ENCODE data around the gene BBIP1.

BBIP1 gene, protein sequence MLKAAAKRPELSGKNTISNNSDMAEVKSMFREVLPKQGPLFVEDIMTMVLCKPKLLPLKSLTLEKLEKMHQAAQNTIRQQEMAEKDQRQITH
- 18.1 to 31.8 (median 23.8) reads per million in 4 donors for total RNA-seq

DNA sequence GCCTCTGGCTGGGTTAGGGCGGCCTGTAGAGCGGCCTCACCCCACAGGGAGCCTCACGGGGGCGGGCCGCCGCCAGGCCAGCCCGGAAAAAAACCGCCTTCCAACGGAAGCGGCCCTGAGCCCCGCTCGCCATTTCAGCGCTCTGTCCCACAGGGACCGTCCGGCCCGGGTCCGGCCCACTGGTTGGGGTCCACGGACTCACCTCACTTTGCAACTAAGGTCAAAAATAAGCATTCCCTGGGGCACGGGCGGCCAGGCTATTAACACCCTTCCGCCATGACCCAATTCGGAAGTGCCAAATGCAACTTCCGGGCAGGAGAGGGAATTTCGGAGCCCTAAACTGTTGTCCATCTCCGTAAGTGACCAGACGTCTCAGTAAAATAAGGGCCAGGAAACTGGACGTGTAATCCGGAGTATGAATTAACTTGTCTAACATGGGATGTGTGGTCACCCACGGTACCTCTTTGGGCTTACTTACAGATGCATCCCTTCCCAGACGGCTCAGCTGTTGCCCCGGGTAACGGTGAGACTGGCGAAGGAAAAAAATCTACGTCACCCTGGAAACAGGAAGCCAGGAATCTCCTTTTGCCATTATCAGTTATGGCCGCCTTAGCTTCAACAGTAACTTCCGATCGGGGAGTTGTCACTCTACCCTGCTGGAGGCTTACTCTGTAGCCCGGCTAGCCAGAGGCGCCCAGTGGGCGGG lies at the start of gene BBIP1:
Gene BBIP1, minus strand, starts transcription at position 538 of the 706 bp plus-strand sequence. CDS start 1,023 bp downstream, outside the sequence.
- no peak for DNase-seq

- no peak for DNase-seq
These were observed 48.7 kb upstream of the BBIP1 start for GRCh38 chr10:110967645-110968044.

- no peak for DNase-seq
These were observed 48.1 kb upstream of the BBIP1 start for GRCh38 chr10:110967009-110967630.

- no peak for DNase-seq
These were observed 47.2 kb upstream of the BBIP1 start for GRCh38 chr10:110966146-110966545.

DNA sequence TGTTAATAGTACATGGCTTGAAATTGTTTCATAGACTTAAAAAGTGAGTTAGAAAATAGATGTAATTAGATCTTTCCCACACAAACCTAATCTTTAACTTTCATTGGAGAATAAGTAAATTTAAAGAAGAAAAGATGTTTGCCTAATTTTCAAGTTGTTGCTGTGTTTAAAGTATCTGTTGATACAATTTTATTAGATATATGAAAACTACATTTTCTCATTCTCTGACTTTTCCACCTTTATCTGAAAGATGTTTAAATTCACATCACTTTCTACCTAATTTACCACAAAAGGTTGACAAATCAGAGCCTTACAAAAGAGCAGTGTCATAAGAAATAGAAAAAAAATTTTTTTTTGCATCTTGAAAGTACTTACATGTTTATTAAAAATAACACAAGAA lies 46.2 kb upstream of the BBIP1 start:
- DNase-seq: no peak

DNA sequence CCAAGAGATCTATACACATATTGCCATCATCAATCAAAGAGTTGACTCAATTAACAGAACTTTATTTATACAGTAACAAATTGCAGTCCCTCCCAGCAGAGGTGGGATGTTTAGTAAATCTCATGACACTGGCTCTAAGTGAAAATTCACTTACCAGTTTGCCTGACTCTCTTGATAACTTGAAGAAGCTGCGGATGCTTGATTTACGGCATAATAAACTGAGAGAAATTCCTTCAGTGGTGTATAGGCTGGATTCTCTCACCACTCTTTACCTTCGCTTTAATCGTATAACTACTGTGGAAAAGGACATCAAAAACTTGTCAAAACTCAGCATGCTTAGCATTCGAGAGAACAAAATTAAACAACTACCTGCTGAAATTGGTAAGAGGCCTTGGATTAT lies 45.7 kb upstream of the BBIP1 start:
- no peak for DNase-seq

DNA sequence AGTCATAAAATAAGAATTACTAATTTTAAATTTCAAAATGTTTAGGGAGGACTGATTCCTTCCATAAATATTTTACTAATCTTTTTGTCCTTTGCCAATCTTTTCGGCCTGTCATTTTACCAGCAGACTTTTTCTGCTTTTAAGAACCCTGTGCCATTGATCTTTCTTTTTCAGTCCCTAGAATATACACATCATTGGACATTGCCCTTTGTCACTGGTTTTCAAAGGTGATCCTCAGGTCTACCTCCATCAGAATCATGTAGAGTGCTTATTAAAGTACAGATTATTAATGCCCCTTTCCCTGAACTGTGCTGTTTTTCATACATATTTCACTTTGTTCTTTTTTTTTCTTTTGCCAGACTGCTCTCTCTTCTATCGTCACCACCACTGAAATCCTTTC lies 44.2 kb upstream of the BBIP1 start:
- no peak for DNase-seq

DNA sequence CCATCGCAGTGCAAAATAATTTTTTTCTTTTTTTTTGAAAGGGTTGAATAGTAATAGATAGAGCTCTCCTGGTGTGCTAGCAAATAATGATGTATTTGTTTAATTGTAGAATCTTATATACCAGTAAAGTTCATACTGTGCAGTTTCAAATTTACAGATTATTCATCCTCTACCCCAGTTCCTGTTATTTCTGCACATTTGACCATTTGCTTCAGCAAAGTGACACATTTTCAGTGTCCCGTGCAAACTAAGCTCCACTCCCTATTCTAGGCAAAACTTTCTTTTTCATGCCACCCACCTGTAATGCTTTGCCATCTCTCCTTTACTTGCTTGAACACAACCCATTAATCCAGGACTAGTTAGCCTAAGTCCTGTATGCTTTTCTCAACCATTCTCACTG lies 43.5 kb upstream of the BBIP1 start:
- no peak for DNase-seq

- DNase-seq: no peak
These were observed 41.3 kb upstream of the BBIP1 start for GRCh38 chr10:110960333-110960712.

DNA sequence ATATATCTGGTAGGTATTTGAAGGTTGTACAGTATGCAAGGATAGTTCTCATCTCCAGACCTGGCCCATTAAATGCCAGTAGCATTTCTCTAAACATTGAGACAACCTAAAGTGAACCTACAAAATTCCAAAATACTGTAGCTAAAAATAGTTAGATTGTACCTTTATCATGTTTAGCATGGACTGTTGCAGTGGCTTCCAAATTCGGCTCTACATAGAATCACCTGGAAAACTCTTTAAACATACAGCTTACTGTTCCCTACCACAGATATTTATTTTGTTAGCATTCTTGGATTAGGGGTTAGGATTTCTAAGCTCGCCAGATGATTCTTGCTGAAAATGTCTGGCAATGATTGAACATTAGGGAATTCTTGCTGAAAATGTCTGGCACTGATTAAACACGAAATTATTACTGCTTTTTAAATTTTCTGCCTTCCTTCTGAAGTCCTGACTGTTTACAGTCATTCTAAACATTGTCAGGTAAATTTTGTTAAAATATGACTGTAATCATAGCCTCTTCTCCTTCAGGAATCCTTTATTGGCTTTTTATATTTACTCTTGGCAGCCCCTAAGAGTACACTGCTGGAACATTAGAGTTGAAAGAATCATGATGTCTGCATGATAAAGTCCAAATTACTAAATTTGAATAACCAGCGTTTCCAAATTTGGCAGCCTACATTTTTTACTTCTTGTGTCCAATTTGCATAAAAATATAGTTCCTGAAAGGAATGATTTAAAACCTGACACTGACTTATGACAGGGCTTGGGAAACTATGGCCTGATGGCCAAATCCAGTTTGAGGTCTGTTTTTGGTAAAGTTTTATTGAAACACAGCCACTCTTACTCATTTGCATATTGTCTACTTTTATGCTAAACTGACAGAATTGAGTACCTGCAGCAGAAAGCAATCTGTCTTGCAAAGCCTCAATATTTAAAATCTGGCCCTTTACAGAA lies 40.7 kb upstream of the BBIP1 start:
- DNase-seq: no peak

DNA sequence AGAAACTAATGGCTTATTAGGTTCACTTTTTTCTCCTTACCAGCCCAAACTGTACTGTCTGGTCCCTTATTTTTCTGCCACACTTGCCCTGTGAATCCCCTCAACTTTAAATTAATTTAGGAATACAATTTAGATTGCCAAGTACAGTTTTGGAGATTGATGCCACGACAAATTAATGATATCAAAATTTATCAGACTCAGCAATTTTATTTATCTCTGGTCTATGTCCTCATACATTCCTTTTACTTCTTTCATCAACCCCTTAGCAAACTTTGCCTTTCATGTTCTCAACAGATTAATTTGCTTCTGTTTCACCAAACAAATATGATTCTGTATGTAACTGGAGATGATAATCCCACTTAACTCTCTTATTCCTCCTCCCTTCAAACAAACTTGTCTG lies 38.6 kb upstream of the BBIP1 start:
- no peak for DNase-seq

DNA sequence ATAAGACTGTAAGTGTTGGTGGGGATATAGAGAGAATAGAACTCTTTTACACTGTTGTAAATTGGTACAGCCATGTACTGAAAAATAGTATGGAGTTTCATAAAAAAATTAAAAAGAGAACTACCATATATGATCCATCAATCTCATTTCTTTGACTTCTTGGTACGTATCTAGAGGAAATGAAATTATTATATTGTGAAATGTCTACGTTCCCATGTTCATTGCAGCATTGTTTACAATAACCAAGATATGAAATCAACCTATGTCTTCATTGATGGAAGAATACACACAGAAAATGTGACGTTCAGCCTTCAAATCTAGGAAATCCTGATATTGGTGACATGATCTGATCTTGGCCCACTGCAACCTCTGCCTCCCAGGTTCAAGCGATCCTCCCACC lies 32.4 kb upstream of the BBIP1 start:
- DNase-seq: no peak

GRCh38 chr10:110947061-110947595 lies 28.1 kb upstream of the BBIP1 start:
- no peak for DNase-seq

- DNase-seq: no peak
These were observed 27.5 kb upstream of the BBIP1 start for GRCh38 chr10:110946496-110946895.

DNA sequence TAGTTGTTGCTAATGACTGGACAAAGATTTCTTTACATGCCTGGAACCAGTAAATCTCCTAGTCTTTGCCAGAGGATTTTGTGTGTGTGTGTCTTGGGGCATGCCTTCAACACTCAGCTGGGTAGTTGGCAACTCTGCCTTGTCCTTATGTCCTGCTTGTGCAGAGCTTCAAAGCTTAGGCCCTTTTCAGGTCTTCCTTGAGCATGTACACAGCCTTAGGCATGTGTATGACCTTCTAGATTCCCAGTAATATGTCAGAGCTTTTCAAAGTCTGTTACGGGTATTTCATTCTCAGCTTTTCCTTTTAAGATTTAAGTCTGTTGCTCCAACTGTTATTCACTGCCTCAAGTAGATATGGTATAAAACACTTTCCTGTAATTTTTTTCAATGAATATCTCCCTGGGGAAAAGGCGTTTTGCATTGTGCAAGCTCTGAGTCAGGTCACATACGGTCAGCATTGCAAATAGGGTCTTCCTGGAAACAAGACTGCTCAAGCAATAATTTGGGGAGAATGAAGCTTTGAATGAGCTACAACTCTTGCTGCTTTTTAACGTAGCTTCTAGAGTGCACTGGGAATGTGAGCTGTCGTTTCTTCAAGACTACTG lies 25.9 kb upstream of the BBIP1 start:
- no peak for DNase-seq

GRCh38 chr10:110939419-110939818 lies 20.4 kb upstream of the BBIP1 start:
- no peak for DNase-seq

GRCh38 chr10:110936757-110937156 lies 17.8 kb upstream of the BBIP1 start:
- DNase-seq: no peak

DNA sequence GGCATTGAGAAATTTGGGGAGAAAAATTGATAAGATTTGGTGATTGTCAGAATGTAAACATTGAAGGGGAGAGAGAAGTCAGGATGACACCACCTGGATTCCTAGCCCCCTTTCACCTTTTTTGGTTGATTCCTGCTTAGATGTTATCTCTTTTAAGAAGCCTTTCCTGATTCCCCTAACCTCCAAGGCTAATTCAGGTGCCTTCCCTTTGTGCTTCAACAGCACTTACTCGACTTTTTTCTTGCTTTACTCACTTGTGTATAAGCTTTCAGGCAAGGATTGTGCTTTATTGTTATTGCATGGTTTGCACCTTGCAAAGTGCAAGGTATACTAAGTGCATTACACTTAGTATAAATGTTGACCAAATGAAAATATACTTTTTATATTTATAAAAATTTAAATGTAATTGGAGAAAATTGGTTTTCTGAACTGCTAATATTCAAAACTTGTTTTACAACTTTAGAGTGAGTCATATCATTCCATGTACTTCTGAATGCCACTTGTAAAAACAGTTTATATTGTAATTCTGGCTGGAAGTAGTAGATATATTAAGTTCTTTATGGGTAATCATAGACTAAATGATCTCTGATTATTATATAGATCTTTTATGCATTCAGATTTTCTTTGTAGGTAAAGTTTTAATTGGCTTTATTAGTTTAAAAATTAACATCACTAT lies 13.7 kb upstream of the BBIP1 start:
- DNase-seq: no peak

GRCh38 chr10:110931769-110932381 lies 12.9 kb upstream of the BBIP1 start:
- no peak for DNase-seq

- DNase-seq: no peak
These were observed 8.5 kb upstream of the BBIP1 start for GRCh38 chr10:110927461-110927860.

- DNase-seq: peak in 1 of 5 donors; percentile 1
These were observed 5.0 kb upstream of the BBIP1 start for GRCh38 chr10:110923856-110924493.
